ENCODE data around the gene SAMD11. TPM values are rescaled to one million over a fixed set of nuclear protein-coding genes. Genes with fewer than 3 reads are reported as not detected.
"Not testable (repeated sequence)": the region's sequence is repeated elsewhere in the genome, so short reads cannot be mapped to it uniquely, and the experiment has no call there.

The SAMD11 gene
- total RNA-seq, 1 donor from 2014 or later: 0.52 TPM

- ATAC-seq: no peak
Measured at GRCh38 chr1:978069-978834, 54.5 kb downstream of the SAMD11 start.

GRCh38 chr1:978835-979743, 55.4 kb downstream of the SAMD11 start:
- ATAC-seq: no peak

GRCh38 chr1:979744-980072, 56.0 kb downstream of the SAMD11 start:
- no peak for ATAC-seq

- peak; percentile 28 for ATAC-seq
Measured at GRCh38 chr1:980137-980571, 56.4 kb downstream of the SAMD11 start.

GRCh38 chr1:980602-981395, 57.1 kb downstream of the SAMD11 start:
- ATAC-seq: no peak

GRCh38 chr1:981491-981954, 57.8 kb downstream of the SAMD11 start:
- peak; percentile 3 for ATAC-seq

- peak; percentile 1 for ATAC-seq
Measured at GRCh38 chr1:981955-982558, 58.3 kb downstream of the SAMD11 start, which contains the start of gene PERM1. PERM1 (minus strand) TSS chr1:982093; CDS start chr1:981029, 1,064 bp downstream.

- no peak for ATAC-seq
Measured at GRCh38 chr1:982765-983436, 59.2 kb downstream of the SAMD11 start.

GRCh38 chr1:983798-984475, 60.2 kb downstream of the SAMD11 start:
- peak; percentile 32 for ATAC-seq

GRCh38 chr1:984476-984814, 60.7 kb downstream of the SAMD11 start:
- ATAC-seq: no peak

- no peak for ATAC-seq
Measured at GRCh38 chr1:985126-985525, 61.4 kb downstream of the SAMD11 start.

- ATAC-seq: not testable (repeated sequence)
Measured at GRCh38 chr1:988061-988460, 64.3 kb downstream of the SAMD11 start.

- not testable (repeated sequence) for ATAC-seq
Measured at GRCh38 chr1:991275-991674, 67.6 kb downstream of the SAMD11 start.

GRCh38 chr1:991895-992294, 68.2 kb downstream of the SAMD11 start:
- no peak for ATAC-seq

- no peak for ATAC-seq
Measured at GRCh38 chr1:992362-992761, 68.6 kb downstream of the SAMD11 start.

GRCh38 chr1:993379-993995, 69.8 kb downstream of the SAMD11 start:
- ATAC-seq: no peak
